Astrocyte (in vitro differentiated cells and primary cell): ENCODE measurements around the gene GBF1.

ENCODE experiments used
- CTCF ChIP-seq: IDR thresholded peaks from 2 replicates; pipeline ENCODE4 v1.5.1; 2011; ENCODE audit warnings: low read depth, mild to moderate bottlenecking, inconsistent platforms, low read length, moderate library complexity; ENCODE audit not compliant: insufficient read depth
- EZH2 ChIP-seq: IDR thresholded peaks from 2 replicates; pipeline ENCODE4 v1.6.1; 2012; ENCODE audit warnings: mild to moderate bottlenecking, low read length, inconsistent platforms; ENCODE audit not compliant: insufficient read depth

DNA sequence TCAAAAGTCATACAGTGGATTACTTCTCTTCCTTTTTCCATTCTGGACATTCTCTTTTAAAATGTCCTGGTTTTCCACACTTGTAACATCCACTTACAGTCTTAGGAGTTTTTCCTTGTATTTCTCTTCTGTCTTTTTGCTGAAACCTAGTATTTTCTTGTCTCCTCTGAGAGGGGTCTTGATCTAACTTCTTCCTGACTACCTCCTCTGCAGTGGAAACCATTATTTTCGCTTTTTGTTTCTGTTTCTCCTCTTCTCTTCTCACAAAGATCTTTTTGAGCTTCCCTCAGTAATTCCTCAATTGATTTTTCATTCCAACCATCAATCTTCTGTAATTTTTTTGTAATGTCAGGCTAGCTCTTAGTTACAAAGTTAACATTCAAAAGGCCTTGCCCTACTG lies 42.9 kb upstream of the GBF1 start:
- TF ChIP-seq CTCF (no peak), EZH2 (no peak)
